ENCODE results near the gene DMPK. TPM values are rescaled to one million over a fixed set of nuclear protein-coding genes. Genes with fewer than 3 reads are reported as not detected.

Gene DMPK
- total and polyA plus RNA-seq, 8 donors = 27.0 to 293 (median 39.5) TPM

DNA sequence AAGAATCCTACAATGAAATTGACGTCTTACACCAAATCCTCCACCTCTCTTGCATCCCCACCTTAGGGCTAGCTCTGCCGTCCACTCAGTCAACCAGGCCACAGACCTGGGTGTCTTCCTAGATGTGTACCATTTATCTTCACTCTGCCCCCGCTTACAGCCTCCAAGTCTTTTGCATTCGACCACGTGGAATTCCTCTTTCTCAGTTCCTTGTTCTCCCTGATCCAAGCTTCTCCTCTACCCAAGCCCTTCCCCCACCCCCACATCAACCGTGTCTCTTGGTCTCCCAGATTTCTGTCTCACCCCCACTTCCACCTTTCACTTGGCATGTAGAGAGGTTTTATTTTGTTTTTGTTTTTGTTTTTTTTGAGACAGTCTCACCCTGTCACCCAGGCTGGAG, 11.6 kb upstream of the DMPK start:
- no peak for FAIRE-seq
- Histone ChIP-seq H3K27me3 (no peaks in the 10 kb centered on the region), H3K36me3 (peaks cover 0 to 4% (median 0%) of the 10 kb centered on the region in 3 donors), H3K4me3 (no peak overlapping the region), H3K4me1 (peaks cover 2 to 9% (median 8%) of the 10 kb centered on the region in 3 donors), H3K27ac (no peak overlapping the region), H3K9me3 (no peaks in the 10 kb centered on the region)
- TF ChIP-seq, protein P1, sequence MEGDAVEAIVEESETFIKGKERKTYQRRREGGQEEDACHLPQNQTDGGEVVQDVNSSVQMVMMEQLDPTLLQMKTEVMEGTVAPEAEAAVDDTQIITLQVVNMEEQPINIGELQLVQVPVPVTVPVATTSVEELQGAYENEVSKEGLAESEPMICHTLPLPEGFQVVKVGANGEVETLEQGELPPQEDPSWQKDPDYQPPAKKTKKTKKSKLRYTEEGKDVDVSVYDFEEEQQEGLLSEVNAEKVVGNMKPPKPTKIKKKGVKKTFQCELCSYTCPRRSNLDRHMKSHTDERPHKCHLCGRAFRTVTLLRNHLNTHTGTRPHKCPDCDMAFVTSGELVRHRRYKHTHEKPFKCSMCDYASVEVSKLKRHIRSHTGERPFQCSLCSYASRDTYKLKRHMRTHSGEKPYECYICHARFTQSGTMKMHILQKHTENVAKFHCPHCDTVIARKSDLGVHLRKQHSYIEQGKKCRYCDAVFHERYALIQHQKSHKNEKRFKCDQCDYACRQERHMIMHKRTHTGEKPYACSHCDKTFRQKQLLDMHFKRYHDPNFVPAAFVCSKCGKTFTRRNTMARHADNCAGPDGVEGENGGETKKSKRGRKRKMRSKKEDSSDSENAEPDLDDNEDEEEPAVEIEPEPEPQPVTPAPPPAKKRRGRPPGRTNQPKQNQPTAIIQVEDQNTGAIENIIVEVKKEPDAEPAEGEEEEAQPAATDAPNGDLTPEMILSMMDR (IDR thresholded peaks at IDR 0.05) = no peak
- ATAC-seq = no peak
- 34 to 53% methylated on average over 6 of the region's 6 CpGs for WGBS, 2 donors
- intact Hi-C loops (cut with DNase I) = no loop called here
- DNase-seq = no peak

DNA sequence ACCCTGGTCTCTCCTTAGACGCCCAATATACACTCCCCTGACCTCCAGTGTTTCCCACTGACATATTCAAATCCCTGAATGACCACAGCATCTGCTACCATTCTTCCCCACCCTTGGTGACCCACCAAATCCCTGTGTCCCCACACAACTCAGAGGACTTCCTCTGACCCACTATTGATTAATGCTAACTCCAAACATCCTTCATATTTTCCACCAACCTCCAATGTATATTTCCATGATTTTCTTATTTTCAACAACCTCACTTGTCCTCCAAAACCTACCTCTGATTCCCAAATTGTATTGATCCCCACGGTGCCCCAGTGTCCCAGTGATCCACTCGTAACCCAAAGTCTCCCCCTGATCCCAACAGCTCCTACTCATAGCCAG, 10.9 kb upstream of the DMPK start:
- Histone ChIP-seq H3K4me3 (no peak overlapping the region), H3K27ac (no peak overlapping the region), H3K4me1 (peaks cover 0 to 9% (median 8%) of the 10 kb centered on the region in 3 donors), H3K36me3 (peaks cover 0 to 6% (median 0%) of the 10 kb centered on the region in 3 donors), H3K27me3 (no peaks in the 10 kb centered on the region), H3K9me3 (no peaks in the 10 kb centered on the region)
- WGBS, 2 donors = 11 to 19% methylated on average over 3 of the region's 3 CpGs
- FAIRE-seq (no peak), DNase-seq (no peak), ATAC-seq (no peak)
- intact Hi-C loops (cut with DNase I) = no loop called here
- TF ChIP-seq, protein P1 (IDR thresholded peaks at IDR 0.05) = no peak

- TF ChIP-seq, protein P1 (IDR thresholded peaks at IDR 0.05) = no peak
- H3K27me3 ChIP-seq = no peaks in the 10 kb centered on the region
- H3K9me3 ChIP-seq = no peaks in the 10 kb centered on the region
- WGBS, 2 donors = 1% methylated on average over 50 to 86 of the region's 86 CpGs
- peak; percentile 99 to 100 (median 100) for DNase-seq
- peak within 1 kb of the TSS in 2 of 4 donors; percentile 39 to 42 for H3K27ac ChIP-seq
- ATAC-seq = peak; percentile 99
- H3K4me1 ChIP-seq = peaks cover 0 to 9% (median 8%) of the 10 kb centered on the region in 3 donors
- intact Hi-C loops (cut with DNase I) = no loop called here
- H3K4me3 ChIP-seq = peak within 1 kb of the TSS; percentile 63 to 82 (median 69)
- H3K36me3 ChIP-seq = peaks cover 0 to 6% (median 0%) of the 10 kb centered on the region in 3 donors
- peak; percentile 84 for FAIRE-seq
These were observed 10.3 kb upstream of the DMPK start, which contains the start of gene DMWD for GRCh38 chr19:45792470-45793177. Gene DMWD, minus strand, starts transcription at chr19:45792845. Its CDS starts 89 bp downstream, at chr19:45792756.

DNA sequence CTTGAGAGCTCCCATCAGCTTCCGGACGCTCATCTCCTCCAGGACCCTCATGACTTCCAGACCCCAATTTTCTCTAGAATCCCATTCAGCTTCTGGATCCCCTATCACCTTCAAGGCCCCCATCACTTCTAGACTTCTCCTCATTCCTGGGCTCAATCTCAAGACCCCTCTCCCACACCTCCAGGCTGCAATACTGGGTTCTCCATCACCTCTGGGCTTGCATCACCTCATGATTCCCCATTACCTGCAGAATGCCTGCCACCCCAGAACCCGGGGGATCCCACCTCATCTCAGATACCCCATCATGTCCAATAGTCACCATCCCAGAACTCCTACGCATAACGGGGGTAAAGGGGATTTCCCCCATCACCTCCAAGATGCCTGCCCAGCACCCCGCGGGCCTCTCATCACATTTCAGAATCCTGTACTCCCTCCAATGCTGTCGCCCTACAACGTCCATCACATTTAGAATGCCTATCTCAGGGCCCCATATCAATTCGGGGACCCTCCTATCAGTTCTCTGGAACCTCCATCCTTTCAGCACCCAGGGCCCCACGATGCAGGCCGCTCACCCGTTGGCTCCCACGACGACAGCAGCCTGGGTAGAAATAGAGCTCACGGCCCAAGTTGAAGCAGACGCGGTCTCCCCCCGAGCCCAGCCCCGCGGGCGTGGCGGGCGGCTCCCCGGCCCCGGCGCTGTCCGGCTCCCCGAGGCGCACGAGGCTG, 9.6 kb upstream of the DMPK start:
- DNase-seq (no peak), ATAC-seq (no peak), FAIRE-seq (no peak)
- Histone ChIP-seq H3K4me3 (peak overlapping the region; percentile 63 to 82 (median 69)), H3K4me1 (peaks cover 0 to 9% (median 8%) of the 10 kb centered on the region in 3 donors), H3K27ac (no peak overlapping the region), H3K36me3 (peaks cover 0 to 6% (median 0%) of the 10 kb centered on the region in 3 donors), H3K9me3 (no peaks in the 10 kb centered on the region), H3K27me3 (no peaks in the 10 kb centered on the region)
- TF ChIP-seq, protein P1 (IDR thresholded peaks at IDR 0.05) = no peak
- intact Hi-C loops (cut with DNase I) = no loop called here
- 7% methylated on average over 31 of the region's 31 CpGs for WGBS, 2 donors

Data from pancreas (tissue), 10 donors.